ENCODE measurements around the gene HAAO.

HAAO gene

DNA sequence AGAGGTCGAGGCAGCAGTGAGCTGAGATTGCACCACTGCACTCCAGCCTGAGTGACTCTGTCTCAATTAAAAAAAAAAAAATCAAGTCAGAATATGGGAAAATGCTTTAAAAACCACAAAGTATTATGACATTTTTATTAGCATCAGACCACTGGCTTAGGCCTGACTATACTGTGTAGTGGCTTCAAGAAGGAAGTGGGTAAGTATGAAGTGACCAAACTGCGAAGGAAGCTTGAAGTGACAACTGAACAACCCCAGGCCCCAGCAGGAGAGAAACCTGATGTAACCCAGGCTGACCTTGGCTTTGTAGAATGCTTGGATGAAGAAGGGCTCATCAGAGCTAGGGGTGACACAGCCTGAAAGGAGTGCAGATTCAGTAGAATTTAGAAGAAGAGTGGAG, 21.4 kb upstream of the HAAO start:
- no peak overlapping the region for H3K4me3 ChIP-seq (ENCODE audit: low read depth in 1 of 2, low read length in 2 of 2)
- H3K36me3 ChIP-seq (ENCODE audit: control insufficient read depth in 1 of 2, insufficient read depth in 2 of 2, low read length in 2 of 2) = no peaks in the 10 kb centered on the region
- H3K27ac ChIP-seq (ENCODE audit: low read depth, low read length) = no peak overlapping the region
- no peak overlapping the region for H3K9ac ChIP-seq (ENCODE audit: low read depth in 1 of 2, low read length in 2 of 2)
- no peaks in the 10 kb centered on the region for H3K27me3 ChIP-seq (ENCODE audit: control insufficient read depth in 1 of 2, insufficient read depth in 2 of 2, low read length in 2 of 2)
- no peaks in the 10 kb centered on the region for H3K9me3 ChIP-seq (ENCODE audit: control insufficient read depth in 1 of 2, low read length in 2 of 2)
- peaks cover 13 to 14% of the 10 kb centered on the region in 2 donors for H3K4me1 ChIP-seq (ENCODE audit: control insufficient read depth in 1 of 2, insufficient read depth in 2 of 2, low read length in 2 of 2)

- Histone ChIP-seq H3K36me3 (ENCODE audit: control insufficient read depth in 1 of 2, insufficient read depth in 2 of 2, low read length in 2 of 2) (no peaks in the 10 kb centered on the region), H3K9ac (ENCODE audit: low read depth in 1 of 2, low read length in 2 of 2) (no peak overlapping the region), H3K27me3 (ENCODE audit: control insufficient read depth in 1 of 2, insufficient read depth in 2 of 2, low read length in 2 of 2) (no peaks in the 10 kb centered on the region), H3K9me3 (ENCODE audit: control insufficient read depth in 1 of 2, low read length in 2 of 2) (no peaks in the 10 kb centered on the region), H3K27ac (ENCODE audit: low read depth, low read length) (no peak overlapping the region), H3K4me1 (ENCODE audit: control insufficient read depth in 1 of 2, insufficient read depth in 2 of 2, low read length in 2 of 2) (peaks cover 14% of the 10 kb centered on the region in 2 donors), H3K4me3 (ENCODE audit: low read depth in 1 of 2, low read length in 2 of 2) (no peak overlapping the region)
Measured at GRCh38 chr2:42812899-42813479, 20.6 kb upstream of the HAAO start.

DNA sequence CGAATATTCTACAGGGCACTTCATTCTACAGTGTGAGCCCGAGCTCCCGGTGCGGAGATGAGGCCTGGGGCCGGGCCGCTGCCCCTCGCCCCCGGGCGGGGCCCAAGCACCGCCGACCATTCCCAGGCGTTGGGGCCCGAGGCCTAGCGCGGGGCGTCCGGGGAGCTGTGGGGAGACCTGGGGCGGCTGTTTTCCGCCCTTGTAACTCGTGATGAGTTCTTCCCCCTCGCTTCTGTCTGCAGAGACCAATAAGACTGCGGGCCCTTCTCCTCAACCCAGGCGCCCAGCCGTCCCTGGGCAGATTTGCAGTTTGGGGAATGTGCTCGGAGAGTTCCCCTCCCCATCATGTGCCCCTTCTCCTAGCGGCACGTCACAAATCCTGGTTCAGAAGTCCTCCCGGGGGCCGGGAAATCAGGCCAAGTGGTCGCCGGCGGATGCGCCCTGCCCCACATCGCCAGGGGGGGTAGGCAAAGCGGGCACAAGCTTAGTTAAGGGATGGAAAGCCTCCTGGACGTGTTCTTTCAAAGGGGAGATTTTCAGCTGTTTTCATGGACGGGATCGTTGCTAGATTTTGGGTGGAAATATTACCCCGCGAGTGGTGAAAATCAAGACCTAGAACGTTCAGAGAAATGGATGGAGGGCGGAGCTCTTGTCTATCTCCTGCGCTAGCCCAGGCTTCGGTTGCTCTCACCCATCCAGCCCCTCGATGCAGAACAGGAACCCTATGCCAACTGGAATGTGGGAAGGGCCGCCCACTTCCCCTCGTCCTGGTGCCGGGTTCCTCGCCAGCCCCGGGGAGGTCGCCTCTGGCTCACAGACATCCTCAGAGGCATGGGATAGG, 18.8 kb upstream of the HAAO start:
- H3K9ac ChIP-seq (ENCODE audit: low read depth in 1 of 2, low read length in 2 of 2) = peak overlapping the region; percentile 96 to 97

GRCh38 chr2:42810121-42810970, 18.0 kb upstream of the HAAO start:
- peak overlapping the region; percentile 99 for H3K27ac ChIP-seq (ENCODE audit: low read depth, low read length)
- no peaks in the 10 kb centered on the region for H3K36me3 ChIP-seq (ENCODE audit: control insufficient read depth in 1 of 2, insufficient read depth in 2 of 2, low read length in 2 of 2)
- peak overlapping the region; percentile 85 to 91 for H3K4me3 ChIP-seq (ENCODE audit: low read depth in 1 of 2, low read length in 2 of 2)
- peaks cover 14% of the 10 kb centered on the region in 2 donors for H3K4me1 ChIP-seq (ENCODE audit: control insufficient read depth in 1 of 2, insufficient read depth in 2 of 2, low read length in 2 of 2)
- H3K9me3 ChIP-seq (ENCODE audit: control insufficient read depth in 1 of 2, low read length in 2 of 2) = no peaks in the 10 kb centered on the region
- peaks cover 0 to 2% of the 10 kb centered on the region in 2 donors for H3K27me3 ChIP-seq (ENCODE audit: control insufficient read depth in 1 of 2, insufficient read depth in 2 of 2, low read length in 2 of 2)
- peak overlapping the region; percentile 96 to 97 for H3K9ac ChIP-seq (ENCODE audit: low read depth in 1 of 2, low read length in 2 of 2)

More for the DNA sequence above, 18.8 kb upstream of the HAAO start:
- Histone ChIP-seq H3K36me3 (ENCODE audit: control insufficient read depth in 1 of 2, insufficient read depth in 2 of 2, low read length in 2 of 2) (no peaks in the 10 kb centered on the region), H3K9me3 (ENCODE audit: control insufficient read depth in 1 of 2, low read length in 2 of 2) (no peaks in the 10 kb centered on the region), H3K27me3 (ENCODE audit: control insufficient read depth in 1 of 2, insufficient read depth in 2 of 2, low read length in 2 of 2) (no peaks in the 10 kb centered on the region), H3K27ac (ENCODE audit: low read depth, low read length) (peak overlapping the region; percentile 99), H3K4me1 (ENCODE audit: control insufficient read depth in 1 of 2, insufficient read depth in 2 of 2, low read length in 2 of 2) (peaks cover 14% of the 10 kb centered on the region in 2 donors), H3K4me3 (ENCODE audit: low read depth in 1 of 2, low read length in 2 of 2) (peak overlapping the region; percentile 85 to 91)

GRCh38 chr2:42809819-42810120, 17.4 kb upstream of the HAAO start:
- Histone ChIP-seq H3K27ac (ENCODE audit: low read depth, low read length) (peak overlapping the region; percentile 99), H3K9ac (ENCODE audit: low read depth in 1 of 2, low read length in 2 of 2) (peak overlapping the region; percentile 52 to 61), H3K36me3 (ENCODE audit: control insufficient read depth in 1 of 2, insufficient read depth in 2 of 2, low read length in 2 of 2) (no peaks in the 10 kb centered on the region), H3K27me3 (ENCODE audit: control insufficient read depth in 1 of 2, insufficient read depth in 2 of 2, low read length in 2 of 2) (peaks cover 0 to 3% of the 10 kb centered on the region in 2 donors), H3K4me1 (ENCODE audit: control insufficient read depth in 1 of 2, insufficient read depth in 2 of 2, low read length in 2 of 2) (peaks cover 14% of the 10 kb centered on the region in 2 donors), H3K9me3 (ENCODE audit: control insufficient read depth in 1 of 2, low read length in 2 of 2) (no peaks in the 10 kb centered on the region), H3K4me3 (ENCODE audit: low read depth in 1 of 2, low read length in 2 of 2) (peak overlapping the region; percentile 56 to 91)

- H3K4me1 ChIP-seq (ENCODE audit: control insufficient read depth in 1 of 2, insufficient read depth in 2 of 2, low read length in 2 of 2) = peaks cover 14% of the 10 kb centered on the region in 2 donors
- H3K4me3 ChIP-seq (ENCODE audit: low read depth in 1 of 2, low read length in 2 of 2) = peak overlapping the region; percentile 56 to 58
- peak overlapping the region; percentile 52 to 61 for H3K9ac ChIP-seq (ENCODE audit: low read depth in 1 of 2, low read length in 2 of 2)
- H3K27me3 ChIP-seq (ENCODE audit: control insufficient read depth in 1 of 2, insufficient read depth in 2 of 2, low read length in 2 of 2) = peaks cover 0 to 3% of the 10 kb centered on the region in 2 donors
- H3K27ac ChIP-seq (ENCODE audit: low read depth, low read length) = peak overlapping the region; percentile 99
- H3K9me3 ChIP-seq (ENCODE audit: control insufficient read depth in 1 of 2, low read length in 2 of 2) = no peaks in the 10 kb centered on the region
- H3K36me3 ChIP-seq (ENCODE audit: control insufficient read depth in 1 of 2, insufficient read depth in 2 of 2, low read length in 2 of 2) = no peaks in the 10 kb centered on the region
Measured at GRCh38 chr2:42809131-42809818, 16.9 kb upstream of the HAAO start.

DNA sequence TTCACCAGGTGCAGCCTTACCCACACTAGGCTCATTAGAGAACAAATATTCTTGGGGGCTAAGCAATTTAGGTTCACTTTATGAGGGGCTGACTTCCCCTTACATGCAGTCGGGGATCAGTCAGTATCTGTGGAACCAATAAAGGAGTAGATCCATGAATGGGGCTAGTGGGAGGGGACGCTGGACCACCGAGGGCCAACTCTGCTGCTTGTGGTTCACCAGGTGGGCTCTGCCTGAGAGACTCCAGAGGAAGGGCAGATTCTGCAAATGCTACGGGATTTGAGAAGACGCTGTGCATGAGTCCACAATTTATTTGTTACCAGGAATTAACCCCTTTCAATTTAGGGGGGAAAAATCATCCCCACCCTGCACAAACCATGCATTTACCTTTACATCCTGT, 15.9 kb upstream of the HAAO start:
- no peak overlapping the region for H3K9ac ChIP-seq (ENCODE audit: low read depth in 1 of 2, low read length in 2 of 2)
- no peaks in the 10 kb centered on the region for H3K9me3 ChIP-seq (ENCODE audit: control insufficient read depth in 1 of 2, low read length in 2 of 2)
- no peak overlapping the region for H3K27ac ChIP-seq (ENCODE audit: low read depth, low read length)

DNA sequence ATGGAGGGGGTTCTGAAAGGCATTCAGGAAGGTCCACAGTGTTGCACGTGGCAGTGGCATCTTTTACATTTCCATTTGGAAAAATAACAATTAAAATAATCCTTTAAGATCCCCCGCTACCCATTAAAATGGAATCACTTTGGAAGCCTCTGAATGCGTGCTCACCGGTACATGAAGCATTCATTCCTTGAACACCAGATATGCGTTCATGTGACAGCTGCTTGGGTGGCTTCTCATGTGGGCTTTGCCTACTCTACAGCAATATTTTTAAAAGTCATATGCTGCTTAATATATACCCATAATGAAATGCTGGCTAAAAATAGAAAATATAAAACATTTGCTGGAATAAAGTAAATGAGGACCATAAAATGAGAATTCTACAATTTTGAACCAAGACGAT, 14.4 kb upstream of the HAAO start:
- Histone ChIP-seq H3K9me3 (ENCODE audit: control insufficient read depth in 1 of 2, low read length in 2 of 2) (no peaks in the 10 kb centered on the region), H3K27ac (ENCODE audit: low read depth, low read length) (no peak overlapping the region)

More for the DNA sequence above, 15.9 kb upstream of the HAAO start:
- Histone ChIP-seq H3K4me3 (ENCODE audit: low read depth in 1 of 2, low read length in 2 of 2) (no peak overlapping the region), H3K36me3 (ENCODE audit: control insufficient read depth in 1 of 2, insufficient read depth in 2 of 2, low read length in 2 of 2) (no peaks in the 10 kb centered on the region), H3K27me3 (ENCODE audit: control insufficient read depth in 1 of 2, insufficient read depth in 2 of 2, low read length in 2 of 2) (peaks cover 0 to 3% of the 10 kb centered on the region in 2 donors), H3K4me1 (ENCODE audit: control insufficient read depth in 1 of 2, insufficient read depth in 2 of 2, low read length in 2 of 2) (peaks cover 14% of the 10 kb centered on the region in 2 donors)

DNA sequence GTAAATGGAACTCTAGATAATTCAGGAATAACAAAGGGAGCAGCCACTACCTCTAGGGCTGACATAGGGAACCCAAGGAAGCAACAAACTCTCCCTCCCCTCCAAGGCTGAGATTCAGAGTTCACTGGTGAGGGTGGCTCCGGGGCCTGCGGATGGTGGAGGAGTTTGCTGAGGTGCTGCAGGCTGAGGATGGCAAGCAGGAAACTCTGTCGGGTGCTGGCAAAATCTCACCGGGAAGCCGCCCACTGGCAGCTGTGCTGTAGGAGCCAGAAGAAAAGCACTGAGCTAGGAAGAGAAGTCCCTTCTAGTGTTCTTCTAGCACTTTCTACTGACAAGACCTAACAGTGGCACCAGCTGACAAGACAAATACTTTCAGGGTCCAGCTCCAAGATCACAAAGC, 12.5 kb upstream of the HAAO start:
- Histone ChIP-seq H3K36me3 (ENCODE audit: control insufficient read depth in 1 of 2, insufficient read depth in 2 of 2, low read length in 2 of 2) (no peaks in the 10 kb centered on the region), H3K4me3 (ENCODE audit: low read depth in 1 of 2, low read length in 2 of 2) (no peak overlapping the region), H3K9ac (ENCODE audit: low read depth in 1 of 2, low read length in 2 of 2) (no peak overlapping the region), H3K9me3 (ENCODE audit: control insufficient read depth in 1 of 2, low read length in 2 of 2) (no peaks in the 10 kb centered on the region), H3K27me3 (ENCODE audit: control insufficient read depth in 1 of 2, insufficient read depth in 2 of 2, low read length in 2 of 2) (peaks cover 0 to 3% of the 10 kb centered on the region in 2 donors), H3K27ac (ENCODE audit: low read depth, low read length) (no peak overlapping the region), H3K4me1 (ENCODE audit: control insufficient read depth in 1 of 2, insufficient read depth in 2 of 2, low read length in 2 of 2) (peaks cover 8 to 15% of the 10 kb centered on the region in 2 donors)

More for the DNA sequence above, 14.4 kb upstream of the HAAO start:
- Histone ChIP-seq H3K9ac (ENCODE audit: low read depth in 1 of 2, low read length in 2 of 2) (no peak overlapping the region), H3K27me3 (ENCODE audit: control insufficient read depth in 1 of 2, insufficient read depth in 2 of 2, low read length in 2 of 2) (peaks cover 0 to 3% of the 10 kb centered on the region in 2 donors), H3K4me3 (ENCODE audit: low read depth in 1 of 2, low read length in 2 of 2) (no peak overlapping the region), H3K4me1 (ENCODE audit: control insufficient read depth in 1 of 2, insufficient read depth in 2 of 2, low read length in 2 of 2) (peaks cover 14% of the 10 kb centered on the region in 2 donors), H3K36me3 (ENCODE audit: control insufficient read depth in 1 of 2, insufficient read depth in 2 of 2, low read length in 2 of 2) (no peaks in the 10 kb centered on the region)
